Measurements from ENCODE around the gene ST8SIA4. TPM values are rescaled to one million over a fixed set of nuclear protein-coding genes. Genes with fewer than 3 reads are reported as not detected.

Gene ST8SIA4
- total RNA-seq: 1 to 10 TPM; 2.6 to 6.2 TPM

GRCh38 chr5:100903039-100903887 lies at the start of gene ST8SIA4:
TSS of gene ST8SIA4 (minus strand) at chr5:100903282. CDS start at chr5:100902955, 327 bp downstream.
- Histone ChIP-seq H3K27ac (peak within 1 kb of the TSS; percentile 76), H3K4me1 (no peaks in the 10 kb centered on the region), H3K9me3 (no peaks in the 10 kb centered on the region), H3K4me3 (peak within 1 kb of the TSS; percentile 46), H3K9ac (ENCODE audit: low read depth in 2 of 2, low read length in 2 of 2) (peak within 1 kb of the TSS; percentile 56 to 66), H3K36me3 (no peaks in the 10 kb centered on the region), H3K27me3 (no peaks in the 10 kb centered on the region)
- intact Hi-C loops (cut with DNase I): no loop called here
- TF ChIP-seq CTCF (IDR thresholded peaks at IDR 0.05): no peak
- DNase-seq: peak; percentile 84

- no peak overlapping the region for H3K9ac ChIP-seq (ENCODE audit: low read depth in 2 of 2, low read length in 2 of 2)
- H3K4me1 ChIP-seq: no peaks in the 10 kb centered on the region
- H3K27ac ChIP-seq: no peak overlapping the region
- intact Hi-C loops (cut with DNase I): no loop called here
- no peak for TF ChIP-seq CTCF (IDR thresholded peaks at IDR 0.05)
- no peaks in the 10 kb centered on the region for H3K9me3 ChIP-seq
- no peaks in the 10 kb centered on the region for H3K36me3 ChIP-seq
- no peak for DNase-seq
- H3K27me3 ChIP-seq: no peaks in the 10 kb centered on the region
- H3K4me3 ChIP-seq: no peak overlapping the region
Measured at GRCh38 chr5:100950985-100951384, 47.9 kb upstream of the ST8SIA4 start.

GRCh38 chr5:100913298-100913697 lies 10.2 kb upstream of the ST8SIA4 start:
- TF ChIP-seq CTCF (IDR thresholded peaks at IDR 0.05): no peak
- no peak for DNase-seq
- H3K4me3 ChIP-seq: no peak overlapping the region

GRCh38 chr5:100909034-100909433 lies 6.0 kb upstream of the ST8SIA4 start:
- intact Hi-C loops (cut with DNase I): no loop called here
- Histone ChIP-seq H3K9ac (ENCODE audit: low read depth in 2 of 2, low read length in 2 of 2) (no peak overlapping the region), H3K4me3 (no peak overlapping the region), H3K36me3 (no peaks in the 10 kb centered on the region), H3K4me1 (no peaks in the 10 kb centered on the region), H3K9me3 (no peaks in the 10 kb centered on the region), H3K27me3 (no peaks in the 10 kb centered on the region), H3K27ac (no peak overlapping the region)
- no peak for TF ChIP-seq CTCF (IDR thresholded peaks at IDR 0.05)
- no peak for DNase-seq

More at GRCh38 chr5:100913298-100913697, 10.2 kb upstream of the ST8SIA4 start:
- Histone ChIP-seq H3K27ac (no peak overlapping the region), H3K4me1 (no peaks in the 10 kb centered on the region), H3K9ac (ENCODE audit: low read depth in 2 of 2, low read length in 2 of 2) (no peak overlapping the region), H3K9me3 (no peaks in the 10 kb centered on the region), H3K27me3 (no peaks in the 10 kb centered on the region), H3K36me3 (no peaks in the 10 kb centered on the region)
- intact Hi-C loops (cut with DNase I): no loop called here

GRCh38 chr5:100905259-100905914 lies 2.3 kb upstream of the ST8SIA4 start:
- intact Hi-C loops (cut with DNase I): no loop called here
- Histone ChIP-seq H3K4me1 (no peaks in the 10 kb centered on the region), H3K36me3 (no peaks in the 10 kb centered on the region), H3K9ac (ENCODE audit: low read depth in 2 of 2, low read length in 2 of 2) (no peak overlapping the region), H3K27ac (peak overlapping the region; percentile 76), H3K27me3 (no peaks in the 10 kb centered on the region), H3K4me3 (no peak overlapping the region), H3K9me3 (no peaks in the 10 kb centered on the region)
- DNase-seq: no peak
- TF ChIP-seq CTCF (IDR thresholded peaks at IDR 0.05): no peak
